ENCODE results near the gene DDX3X. TPM values are rescaled to one million over a fixed set of nuclear protein-coding genes. Genes with fewer than 3 reads are reported as not detected.

DDX3X gene
- polyA plus RNA-seq, 1 donor (not counting 4 experiments of a cell fraction or from before 2014, with no cell fraction given), result 127 TPM

DNA sequence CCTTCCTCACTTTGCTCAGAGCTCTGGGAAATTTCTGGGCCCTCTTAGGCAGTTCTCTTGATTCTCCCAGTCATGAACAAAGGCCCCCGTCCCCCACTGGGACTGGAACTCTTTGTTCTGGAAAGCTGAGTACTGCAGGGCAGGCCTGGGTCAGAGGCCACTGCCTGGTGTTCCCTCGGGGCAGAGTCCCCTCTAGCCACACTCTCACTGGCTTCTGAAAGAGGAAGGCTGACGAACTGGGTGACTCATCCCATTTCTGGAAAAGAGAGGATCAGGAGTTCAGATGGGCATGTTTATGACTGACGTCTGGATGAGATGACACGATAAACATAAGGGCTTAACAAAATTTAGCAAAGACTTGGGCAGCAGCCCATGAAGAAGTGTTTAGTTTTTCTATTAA is 47.7 kb downstream of the DDX3X start:
- Histone ChIP-seq H3K9me1 (ENCODE audit: control insufficient read depth, extremely low read depth, insufficient read depth, low read length) (no peaks in the 10 kb centered on the region), H3K9me3 (ENCODE audit: control insufficient read depth, low read depth, low read length) (no peaks in the 10 kb centered on the region), H3K36me3 (ENCODE audit: control insufficient read depth in 2 of 2, extremely low read depth in 1 of 2, insufficient read depth in 2 of 2, low read length in 2 of 2) (no peaks in the 10 kb centered on the region), H2AFZ (ENCODE audit: control insufficient read depth, low read length) (no peak overlapping the region), H3K27ac (ENCODE audit: control insufficient read depth, insufficient read depth, low read length) (no peak overlapping the region), H3K4me3 (ENCODE audit: control insufficient read depth in 2 of 3, extremely low read depth in 1 of 3, insufficient read depth in 2 of 3, low read depth in 1 of 3, low read length in 3 of 3) (no peak overlapping the region), H3K79me2 (ENCODE audit: control insufficient read depth, insufficient read depth, low read length) (no peaks in the 10 kb centered on the region), H3K4me2 (ENCODE audit: control insufficient read depth, extremely low read depth, insufficient read depth, low read depth, low read length) (peak overlapping the region; percentile 16), H3K27me3 (ENCODE audit: control insufficient read depth, extremely low read depth, insufficient read depth, low read length) (no peaks in the 10 kb centered on the region), H4K20me1 (ENCODE audit: control insufficient read depth, extremely low read depth, insufficient read depth, low read length) (no peaks in the 10 kb centered on the region), H3K9ac (ENCODE audit: control insufficient read depth, extremely low read depth, insufficient read depth, low read length) (no peak overlapping the region), H3K4me1 (ENCODE audit: control insufficient read depth, extremely low read depth, insufficient read depth, low read length) (peaks cover 17% of the 10 kb centered on the region)
- DNase-seq (ENCODE audit: low read depth, low spot score) (no peak), FAIRE-seq (no peak)
- TF ChIP-seq, protein P1, sequence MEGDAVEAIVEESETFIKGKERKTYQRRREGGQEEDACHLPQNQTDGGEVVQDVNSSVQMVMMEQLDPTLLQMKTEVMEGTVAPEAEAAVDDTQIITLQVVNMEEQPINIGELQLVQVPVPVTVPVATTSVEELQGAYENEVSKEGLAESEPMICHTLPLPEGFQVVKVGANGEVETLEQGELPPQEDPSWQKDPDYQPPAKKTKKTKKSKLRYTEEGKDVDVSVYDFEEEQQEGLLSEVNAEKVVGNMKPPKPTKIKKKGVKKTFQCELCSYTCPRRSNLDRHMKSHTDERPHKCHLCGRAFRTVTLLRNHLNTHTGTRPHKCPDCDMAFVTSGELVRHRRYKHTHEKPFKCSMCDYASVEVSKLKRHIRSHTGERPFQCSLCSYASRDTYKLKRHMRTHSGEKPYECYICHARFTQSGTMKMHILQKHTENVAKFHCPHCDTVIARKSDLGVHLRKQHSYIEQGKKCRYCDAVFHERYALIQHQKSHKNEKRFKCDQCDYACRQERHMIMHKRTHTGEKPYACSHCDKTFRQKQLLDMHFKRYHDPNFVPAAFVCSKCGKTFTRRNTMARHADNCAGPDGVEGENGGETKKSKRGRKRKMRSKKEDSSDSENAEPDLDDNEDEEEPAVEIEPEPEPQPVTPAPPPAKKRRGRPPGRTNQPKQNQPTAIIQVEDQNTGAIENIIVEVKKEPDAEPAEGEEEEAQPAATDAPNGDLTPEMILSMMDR (optimal IDR thresholded peaks at IDR 0.05 in 1 of 3, IDR thresholded peaks at IDR 0.05 in 1 of 3, conservative IDR thresholded peaks at IDR 0.05 in 1 of 3; ENCODE audit: extremely low read depth in 1 of 3, insufficient read depth in 2 of 3, low read length in 3 of 3), result no peak
- TF ChIP-seq EZH2 (IDR thresholded peaks at IDR 0.05; ENCODE audit: low read length), result no peak
- dilution Hi-C loops (cut with MboI; ENCODE audit: extremely low pct_ligation_motif_present, low sequenced_read_pairs), result no loop called here

DNA sequence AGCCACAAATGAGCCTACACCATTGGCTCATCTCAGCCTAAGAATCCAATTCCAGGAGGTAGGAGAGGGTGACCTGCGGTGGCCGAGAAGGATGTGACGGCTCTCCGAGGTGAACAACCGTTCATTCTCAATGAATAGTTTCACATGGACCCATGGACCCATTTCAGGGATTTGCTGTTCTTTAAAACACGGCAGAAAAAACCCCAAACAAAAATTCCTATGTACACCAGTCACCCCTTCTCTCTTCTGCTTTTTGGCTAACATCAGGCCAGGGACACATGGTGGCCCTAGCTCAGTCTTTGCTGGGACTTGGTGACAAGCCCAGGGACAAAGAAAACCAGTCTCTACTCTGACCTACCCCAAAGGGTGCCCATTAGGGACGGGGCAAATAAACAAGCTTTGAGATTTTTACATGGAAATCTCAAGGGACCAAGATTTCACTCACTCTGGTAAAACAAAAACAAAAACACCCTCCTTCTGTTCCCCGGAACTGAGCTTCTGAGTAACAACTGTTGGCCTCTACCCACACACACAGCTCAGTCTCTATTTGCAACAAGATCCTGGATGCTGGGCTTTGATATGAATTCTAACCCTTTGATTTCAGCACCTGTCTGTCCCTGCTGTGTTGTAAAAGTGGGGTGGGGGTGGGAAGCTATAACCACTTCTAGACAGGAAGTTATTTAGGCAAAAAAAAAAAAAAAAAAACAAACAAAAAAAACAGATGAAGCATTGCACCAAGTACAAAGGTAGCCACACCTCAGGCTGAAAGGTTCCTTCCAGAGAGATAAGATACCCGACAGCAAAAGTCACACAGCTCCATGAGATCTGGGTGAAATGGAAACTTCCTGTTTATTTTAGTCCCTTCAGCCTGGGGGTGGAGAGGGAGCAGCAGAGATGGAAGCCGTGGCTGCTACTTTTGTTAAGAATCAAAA is 49.0 kb downstream of the DDX3X start:
- TF ChIP-seq EZH2 (IDR thresholded peaks at IDR 0.05; ENCODE audit: low read length), result no peak
- TF ChIP-seq, protein P1 (optimal IDR thresholded peaks at IDR 0.05 in 1 of 3, IDR thresholded peaks at IDR 0.05 in 1 of 3, conservative IDR thresholded peaks at IDR 0.05 in 1 of 3; ENCODE audit: extremely low read depth in 1 of 3, insufficient read depth in 2 of 3, low read length in 3 of 3), result no peak
- H3K4me1 ChIP-seq (ENCODE audit: control insufficient read depth, extremely low read depth, insufficient read depth, low read length), result peaks cover 17% of the 10 kb centered on the region
- no peaks in the 10 kb centered on the region for H3K36me3 ChIP-seq (ENCODE audit: control insufficient read depth in 2 of 2, extremely low read depth in 1 of 2, insufficient read depth in 2 of 2, low read length in 2 of 2)
- no peaks in the 10 kb centered on the region for H3K27me3 ChIP-seq (ENCODE audit: control insufficient read depth, extremely low read depth, insufficient read depth, low read length)
- no peaks in the 10 kb centered on the region for H4K20me1 ChIP-seq (ENCODE audit: control insufficient read depth, extremely low read depth, insufficient read depth, low read length)
- no peaks in the 10 kb centered on the region for H3K9me1 ChIP-seq (ENCODE audit: control insufficient read depth, extremely low read depth, insufficient read depth, low read length)
- no peaks in the 10 kb centered on the region for H3K79me2 ChIP-seq (ENCODE audit: control insufficient read depth, insufficient read depth, low read length)
- no peak overlapping the region for H2AFZ ChIP-seq (ENCODE audit: control insufficient read depth, low read length)
- DNase-seq (ENCODE audit: low read depth, low spot score), result no peak
- no peak overlapping the region for H3K4me3 ChIP-seq (ENCODE audit: control insufficient read depth in 2 of 3, extremely low read depth in 1 of 3, insufficient read depth in 2 of 3, low read depth in 1 of 3, low read length in 3 of 3)
- dilution Hi-C loops (cut with MboI; ENCODE audit: extremely low pct_ligation_motif_present, low sequenced_read_pairs), result no loop called here
- no peak for FAIRE-seq
- H3K4me2 ChIP-seq (ENCODE audit: control insufficient read depth, extremely low read depth, insufficient read depth, low read depth, low read length), result no peak overlapping the region
- H3K9ac ChIP-seq (ENCODE audit: control insufficient read depth, extremely low read depth, insufficient read depth, low read length), result no peak overlapping the region
- no peaks in the 10 kb centered on the region for H3K9me3 ChIP-seq (ENCODE audit: control insufficient read depth, low read depth, low read length)
- peak overlapping the region; percentile 17 for H3K27ac ChIP-seq (ENCODE audit: control insufficient read depth, insufficient read depth, low read length)

All from keratinocyte (primary cell).